Keratinocyte (primary cell): ENCODE results near the gene CFP. TPM values are rescaled to one million over a fixed set of nuclear protein-coding genes. Genes with fewer than 3 reads are reported as not detected.

Experiments
- DNase-seq: peaks from one replicate; pipeline ENCODE4 v3.0.0-alpha.2; 2011; ENCODE audit warnings: low read depth, missing footprints, low spot score
- FAIRE-seq: peaks from 2 replicates; lab custom pipeline; 2011; peaks lifted over from hg19 to GRCh38; lab: Jason Lieb, UNC
- H2AFZ ChIP-seq: 2 replicates; pipeline ENCODE4 v1.6.0; 2012; ENCODE audit warnings: low read length, control low read depth, inconsistent platforms; ENCODE audit not compliant: control insufficient read depth
- H3K27ac ChIP-seq: 2 replicates; pipeline ENCODE4 v1.5.1; 2011; ENCODE audit warnings: low read length; ENCODE audit not compliant: control insufficient read depth, insufficient read depth
- H3K27me3 ChIP-seq: 3 replicates; pipeline ENCODE4 v1.6.0; 2011; ENCODE audit warnings: low read length; ENCODE audit not compliant: control insufficient read depth, insufficient read depth; ENCODE audit errors: extremely low read depth
- H3K36me3 ChIP-seq, 2 experiments: 2 replicates in 1 of 2; 3 replicates in 1 of 2; pipeline ENCODE4 v1.5.1; 2011; ENCODE audit warnings: low read length in 2 of 2, mild to moderate bottlenecking in 1 of 2; ENCODE audit not compliant: control insufficient read depth in 2 of 2, insufficient read depth in 2 of 2; ENCODE audit errors: extremely low read depth in 1 of 2
- H3K4me1 ChIP-seq: 3 replicates; pipeline ENCODE4 v1.5.1; 2011; ENCODE audit warnings: low read length; ENCODE audit not compliant: control insufficient read depth, insufficient read depth; ENCODE audit errors: extremely low read depth
- H3K4me2 ChIP-seq: 3 replicates; pipeline ENCODE4 v1.6.0; 2011; ENCODE audit warnings: low read depth, low read length; ENCODE audit not compliant: control insufficient read depth, insufficient read depth; ENCODE audit errors: extremely low read depth
- H3K4me3 ChIP-seq, 3 experiments: fragments of 200-600 bp in 1 of 3; sonication (generic) in 1 of 3; 2 replicates in 2 of 3; 3 replicates in 1 of 3; pipeline ENCODE4 v1.5.1; 2011 to 2016; ENCODE audit warnings: low read length in 3 of 3, mild to moderate bottlenecking in 3 of 3, control low read depth in 2 of 3, inconsistent platforms in 1 of 3, low read depth in 1 of 3, mixed read lengths in 1 of 3, mixed run types in 1 of 3, moderate library complexity in 1 of 3; ENCODE audit not compliant: control insufficient read depth in 2 of 3, insufficient read depth in 2 of 3; ENCODE audit errors: extremely low read depth in 1 of 3
- H3K79me2 ChIP-seq: 2 replicates; pipeline ENCODE4 v1.6.0; 2012; ENCODE audit warnings: low read length; ENCODE audit not compliant: control insufficient read depth, insufficient read depth
- H3K9ac ChIP-seq: 3 replicates; pipeline ENCODE4 v1.6.0; 2011; ENCODE audit warnings: low read length; ENCODE audit not compliant: control insufficient read depth, insufficient read depth; ENCODE audit errors: extremely low read depth
- H3K9me1 ChIP-seq: 3 replicates; pipeline ENCODE4 v1.6.0; 2011; ENCODE audit warnings: low read length; ENCODE audit not compliant: control insufficient read depth, insufficient read depth; ENCODE audit errors: extremely low read depth
- H3K9me3 ChIP-seq: 2 replicates; pipeline ENCODE4 v1.5.1; 2012; ENCODE audit warnings: low read depth, low read length; ENCODE audit not compliant: control insufficient read depth
- H4K20me1 ChIP-seq: 3 replicates; pipeline ENCODE4 v1.6.0; 2011; ENCODE audit warnings: low read length; ENCODE audit not compliant: control insufficient read depth, insufficient read depth; ENCODE audit errors: extremely low read depth
- CTCF ChIP-seq, 3 experiments: IDR thresholded peaks in 1 of 3; conservative IDR thresholded peaks in 1 of 3; optimal IDR thresholded peaks in 1 of 3; 2 replicates in 2 of 3; 3 replicates in 1 of 3; pipeline versions ENCODE3 to v1.5.1; 2011; ENCODE audit warnings: low read length in 3 of 3, mild to moderate bottlenecking in 3 of 3, moderate library complexity in 2 of 3, control low read depth in 1 of 3, inconsistent platforms in 1 of 3; ENCODE audit not compliant: insufficient read depth in 2 of 3; ENCODE audit errors: extremely low read depth in 1 of 3
- EZH2 ChIP-seq: IDR thresholded peaks from one replicate; pipeline ENCODE4 v1.6.1; 2012; ENCODE audit warnings: inconsistent platforms, mild to moderate bottlenecking, low read length, moderate library complexity
- dilution Hi-C: fragments of 300-500 bp; cut with MboI; formaldehyde crosslinking; loops from one replicate; pipeline ENCODE4 v1.7.0; 2020; ENCODE audit warnings: low sequenced_read_pairs; ENCODE audit not compliant: extremely low pct_ligation_motif_present
- polyA plus RNA-seq, 5 experiments: library from polyadenylated mRNA; depleted of rRNA in 3 of 5; stranded (reverse) in 3 of 5; stranded (forward) in 1 of 5; unstranded in 1 of 5; fragments of >200 nt; gene quantifications; 1 replicate in 1 of 5; 2 replicates in 3 of 5; 3 replicates in 1 of 5; pipeline versions ENCODE4 v1.2.1 to v1.2.3, GENCODE V29; 2011 to 2012; ENCODE audit warnings: missing spikeins in 2 of 5, low read depth in 1 of 5, low replicate concordance in 1 of 5

The CFP gene
- polyA plus RNA-seq, 1 donor (not counting 4 experiments of a cell fraction or from before 2014, with no cell fraction given), result 0.04 TPM

DNA sequence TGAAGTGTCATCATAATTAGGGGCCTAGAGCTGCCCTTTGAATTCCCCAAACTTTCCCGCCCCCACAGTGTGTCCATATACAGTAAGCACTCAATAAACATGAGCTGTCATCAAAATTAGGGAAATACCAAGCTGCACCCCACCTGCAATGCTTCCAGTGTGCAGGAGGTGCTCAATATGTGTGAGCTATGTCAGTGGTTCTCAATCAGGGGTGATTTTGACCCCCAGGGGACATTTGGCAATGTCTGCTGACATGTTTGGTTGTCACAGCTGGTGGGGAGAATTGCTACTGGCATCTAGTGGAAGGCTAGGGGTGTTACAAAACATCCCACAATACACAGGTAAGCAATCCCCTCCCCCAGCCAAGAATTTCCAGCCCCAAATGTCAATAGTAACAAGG lies 748 bp downstream of the CFP start:
- Histone ChIP-seq H3K4me2 (no peak overlapping the region), H3K36me3 (no peaks in the 10 kb centered on the region), H3K79me2 (no peaks in the 10 kb centered on the region), H4K20me1 (no peaks in the 10 kb centered on the region), H3K27ac (no peak overlapping the region), H2AFZ (no peak overlapping the region), H3K9ac (no peak overlapping the region), H3K9me1 (no peaks in the 10 kb centered on the region), H3K9me3 (no peaks in the 10 kb centered on the region), H3K27me3 (no peaks in the 10 kb centered on the region), H3K4me3 (no peak overlapping the region), H3K4me1 (no peaks in the 10 kb centered on the region)
- dilution Hi-C loops, result no loop called here
- no peak for FAIRE-seq
- TF ChIP-seq EZH2, result no peak
- peak in 2 of 3 experiments; percentile 12 to 48 for TF ChIP-seq CTCF (optimal IDR thresholded peaks at IDR 0.05 in 1 of 3, IDR thresholded peaks at IDR 0.05 in 1 of 3, conservative IDR thresholded peaks at IDR 0.05 in 1 of 3; ENCODE audit: extremely low read depth in 1 of 3, insufficient read depth in 2 of 3, low read length in 3 of 3)
- DNase-seq, result no peak

DNA sequence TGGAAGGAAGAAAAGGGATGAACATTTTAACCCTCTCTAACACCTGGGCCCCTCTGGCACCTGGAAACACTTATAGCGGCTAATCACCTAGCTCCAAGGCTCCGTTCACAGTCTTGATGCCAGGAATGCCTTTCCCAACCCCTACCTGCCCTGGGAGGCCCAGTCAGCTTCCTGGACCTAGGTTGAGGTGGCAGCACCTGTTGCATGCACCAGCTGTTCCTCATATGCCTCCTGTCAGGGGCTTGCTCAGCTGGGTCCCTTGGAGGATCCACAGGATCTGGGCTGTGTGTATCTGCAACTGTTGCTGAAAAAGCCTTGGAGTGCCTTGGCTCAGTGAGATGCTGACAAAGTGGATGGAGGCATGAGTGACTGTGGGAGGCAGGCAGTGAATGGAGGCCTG lies 4.4 kb downstream of the CFP start:
- Histone ChIP-seq H3K27me3 (peaks cover 10% of the 10 kb centered on the region), H2AFZ (no peak overlapping the region), H3K4me2 (no peak overlapping the region), H3K9ac (no peak overlapping the region), H4K20me1 (no peaks in the 10 kb centered on the region), H3K9me1 (no peaks in the 10 kb centered on the region), H3K27ac (no peak overlapping the region), H3K79me2 (no peaks in the 10 kb centered on the region), H3K9me3 (no peaks in the 10 kb centered on the region), H3K4me3 (no peak overlapping the region), H3K4me1 (no peaks in the 10 kb centered on the region), H3K36me3 (no peaks in the 10 kb centered on the region)
- DNase-seq, result no peak
- dilution Hi-C loops, result no loop called here
- TF ChIP-seq EZH2 (no peak), CTCF (optimal IDR thresholded peaks at IDR 0.05 in 1 of 3, IDR thresholded peaks at IDR 0.05 in 1 of 3, conservative IDR thresholded peaks at IDR 0.05 in 1 of 3; ENCODE audit: extremely low read depth in 1 of 3, insufficient read depth in 2 of 3, low read length in 3 of 3) (no peak)
- FAIRE-seq, result no peak
